ENCODE measurements around the gene SMYD3.
A peak's percentile ranks its signal among the peaks of the same experiment; 100 is the strongest.

Gene SMYD3

DNA sequence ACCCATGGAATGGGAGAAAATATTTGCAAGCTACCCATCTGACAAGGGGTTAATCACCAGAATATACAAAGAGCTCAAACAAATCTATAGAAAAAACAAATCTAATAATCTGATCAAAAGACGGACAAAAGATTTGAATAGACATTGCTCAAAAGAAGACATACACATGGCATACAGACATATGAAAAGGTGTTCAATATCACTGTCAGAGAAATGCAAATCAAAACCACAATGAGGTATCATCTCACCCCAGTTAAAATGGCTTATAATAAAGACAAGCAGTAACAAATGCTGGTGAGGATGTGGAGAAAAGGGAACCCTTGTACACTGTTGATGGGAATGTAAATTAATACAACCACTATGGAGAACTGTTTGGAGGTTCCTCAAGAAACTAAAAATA is 600.9 kb downstream of the SMYD3 start:
- DNase-seq = no peak
- in situ Hi-C loops (cut with MboI; ENCODE audit: low pct_unique_long_range_greater_than_20kb, low sequenced_read_pairs) = no loop called here

DNA sequence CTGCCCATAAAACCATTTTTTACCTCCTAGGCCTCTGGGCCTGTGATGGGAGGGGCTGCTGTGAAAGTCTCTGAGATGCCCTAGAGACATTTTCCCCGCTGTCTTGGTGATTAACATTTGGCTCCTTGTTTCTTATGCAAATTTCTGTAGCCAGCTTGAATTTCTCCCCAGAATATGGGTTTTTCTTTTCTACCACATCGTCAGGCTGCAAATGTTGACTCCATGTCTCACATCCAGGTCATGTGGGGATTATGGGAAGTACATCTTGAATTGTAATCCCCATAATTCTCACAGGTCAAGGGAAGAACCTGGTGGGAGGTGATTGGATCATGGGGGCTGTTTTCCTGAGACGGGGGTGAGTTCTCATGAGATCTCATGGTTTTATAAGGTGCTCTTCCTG is 603.2 kb downstream of the SMYD3 start:
- in situ Hi-C loops (cut with MboI; ENCODE audit: low pct_unique_long_range_greater_than_20kb, low sequenced_read_pairs) = no loop called here
- DNase-seq = no peak

DNA sequence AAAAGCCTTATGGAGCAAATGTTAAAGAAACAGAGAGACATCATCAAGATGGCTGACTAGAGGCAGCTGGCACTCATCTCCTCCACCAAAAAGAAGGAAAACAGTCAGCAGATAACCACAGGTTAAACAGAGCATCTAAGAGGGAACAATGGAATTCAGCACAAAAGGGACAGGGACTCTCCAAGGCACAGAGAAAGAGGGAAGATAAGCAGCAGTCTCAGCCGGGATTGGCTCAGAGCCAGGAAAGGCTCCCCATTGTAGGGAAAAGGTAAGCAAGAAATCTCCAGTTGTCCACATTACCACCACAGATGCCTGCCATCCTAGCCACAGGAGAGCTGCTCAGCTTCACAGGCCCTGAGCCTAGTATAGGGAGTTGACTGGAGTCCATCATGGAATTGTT is 605.5 kb downstream of the SMYD3 start:
- in situ Hi-C loops (cut with MboI; ENCODE audit: low pct_unique_long_range_greater_than_20kb, low sequenced_read_pairs) = no loop called here
- no peak for DNase-seq

DNA sequence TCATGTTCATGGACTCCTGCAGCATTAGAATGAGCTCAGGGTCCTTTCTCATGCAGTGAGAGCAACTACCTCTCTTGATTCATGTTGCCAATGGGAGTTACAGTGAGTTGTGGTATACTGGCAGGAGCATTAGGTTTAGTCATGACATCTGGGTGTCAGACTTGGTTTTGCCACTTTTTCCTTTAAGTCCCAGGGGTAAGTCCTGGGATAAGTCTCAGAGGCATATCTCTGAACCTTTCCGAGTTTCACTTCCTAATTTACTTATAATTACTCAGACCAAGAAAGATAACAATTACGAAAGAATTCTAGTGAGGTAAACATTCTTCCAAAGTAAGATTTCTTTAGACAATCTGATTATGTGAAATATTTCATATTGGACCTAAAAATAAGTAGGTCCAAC is 606.0 kb downstream of the SMYD3 start:
- no peak for DNase-seq
- in situ Hi-C loops (cut with MboI; ENCODE audit: low pct_unique_long_range_greater_than_20kb, low sequenced_read_pairs) = no loop called here

DNA sequence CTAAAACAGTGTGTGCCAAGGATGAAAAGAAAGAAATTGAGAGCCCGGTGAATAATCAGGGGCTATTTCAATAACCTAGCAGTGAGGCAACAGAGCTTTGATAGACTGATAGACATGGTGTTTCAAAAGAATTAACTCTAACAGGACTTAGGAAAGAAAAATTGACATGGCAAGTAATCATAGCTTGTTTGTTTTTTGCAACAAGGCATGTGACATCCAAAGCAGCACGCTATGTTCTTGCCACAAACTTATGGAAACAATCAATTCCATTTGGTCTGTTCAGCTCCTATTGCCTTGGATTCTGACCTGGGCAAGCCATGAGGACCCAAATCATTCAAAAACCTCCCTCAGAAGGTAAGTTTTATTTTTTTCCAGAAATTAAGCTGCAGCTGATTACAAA is 608.5 kb downstream of the SMYD3 start:
- DNase-seq = no peak
- in situ Hi-C loops (cut with MboI; ENCODE audit: low pct_unique_long_range_greater_than_20kb, low sequenced_read_pairs) = no loop called here

DNA sequence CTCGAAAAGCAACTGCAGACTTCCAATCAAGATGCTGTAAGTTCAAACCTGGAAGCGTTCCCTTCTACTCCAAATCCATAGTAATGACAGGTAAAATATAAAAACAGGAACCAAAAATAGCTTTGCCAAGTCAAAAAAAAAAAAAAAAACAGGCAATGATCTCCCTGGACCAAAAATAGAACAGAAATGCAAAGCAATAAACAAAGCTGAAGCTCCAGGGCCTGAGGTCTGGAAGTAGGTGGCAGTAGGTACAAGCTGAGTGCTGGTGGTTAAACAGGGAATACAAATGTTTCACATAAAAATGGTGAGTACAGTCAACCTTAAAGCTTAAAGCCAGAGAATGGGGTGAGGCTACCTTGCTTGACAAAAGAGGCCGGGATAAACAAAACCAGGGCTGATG is 610.8 kb downstream of the SMYD3 start:
- DNase-seq = peak; percentile 14
- in situ Hi-C loops (cut with MboI; ENCODE audit: low pct_unique_long_range_greater_than_20kb, low sequenced_read_pairs) = no loop called here

DNA sequence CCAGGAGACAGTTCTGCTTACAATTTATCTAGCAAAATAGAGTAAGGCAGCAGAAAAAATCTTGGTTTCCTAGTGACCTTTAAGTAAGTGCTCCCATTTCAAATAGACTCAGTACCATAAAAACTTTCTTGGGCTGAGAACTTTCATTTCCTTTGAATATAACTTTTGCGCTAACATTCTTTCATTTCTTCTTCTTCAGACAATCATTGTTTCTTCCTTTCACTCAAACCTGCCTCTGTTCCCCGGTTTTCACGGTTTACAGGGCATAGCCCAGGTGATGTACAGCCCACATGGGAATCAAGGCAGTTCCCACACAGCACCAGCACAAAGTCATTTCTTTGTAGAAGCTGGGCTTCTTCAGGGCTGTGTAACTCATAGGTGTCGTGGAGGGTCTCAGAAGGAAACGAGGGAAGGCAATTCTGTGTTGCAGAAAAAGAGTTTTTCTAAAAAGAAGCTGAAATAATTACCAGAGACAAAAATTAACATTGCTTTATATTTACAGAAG is 611.6 kb downstream of the SMYD3 start:
- in situ Hi-C loops (cut with MboI; ENCODE audit: low pct_unique_long_range_greater_than_20kb, low sequenced_read_pairs) = no loop called here
- DNase-seq = no peak

DNA sequence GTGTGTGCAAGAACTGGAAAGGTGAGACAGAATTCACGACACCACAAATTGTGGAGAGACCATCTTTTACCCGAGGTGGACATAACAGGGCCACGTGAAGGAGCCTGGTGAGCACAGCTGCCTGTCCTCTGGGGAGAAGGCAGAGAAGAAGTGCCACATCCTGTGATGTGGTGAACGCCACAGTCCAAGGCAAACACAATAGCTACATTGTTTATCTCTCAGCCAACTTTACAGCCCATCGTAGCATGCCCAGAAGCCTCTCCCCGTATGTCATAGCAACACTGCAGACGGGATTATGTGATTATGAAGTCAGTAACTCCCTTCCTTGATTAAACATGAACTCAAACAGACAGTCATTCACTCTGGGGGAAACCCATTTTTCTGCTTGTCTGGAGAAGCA is 612.2 kb downstream of the SMYD3 start:
- in situ Hi-C loops (cut with MboI; ENCODE audit: low pct_unique_long_range_greater_than_20kb, low sequenced_read_pairs) = no loop called here
- DNase-seq = no peak

DNA sequence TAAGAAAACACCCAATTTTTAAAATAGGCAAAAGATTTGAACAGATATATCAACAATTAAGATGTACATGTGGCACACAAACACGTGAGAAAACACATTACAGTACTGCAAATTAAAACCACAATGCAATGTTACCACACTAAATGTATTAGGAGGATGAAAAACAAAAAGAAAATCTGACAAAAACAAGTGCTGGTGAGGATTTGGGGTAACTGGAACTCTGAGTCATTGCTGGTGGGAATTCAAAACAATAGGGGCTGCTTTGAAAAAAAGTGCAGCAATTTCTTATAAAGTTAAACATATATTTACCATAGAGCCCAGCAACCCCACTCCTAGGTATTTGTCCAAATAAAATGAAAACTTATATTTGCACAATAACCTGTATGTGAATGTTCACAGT is 614.1 kb downstream of the SMYD3 start:
- in situ Hi-C loops (cut with MboI; ENCODE audit: low pct_unique_long_range_greater_than_20kb, low sequenced_read_pairs) = no loop called here
- no peak for DNase-seq

DNA sequence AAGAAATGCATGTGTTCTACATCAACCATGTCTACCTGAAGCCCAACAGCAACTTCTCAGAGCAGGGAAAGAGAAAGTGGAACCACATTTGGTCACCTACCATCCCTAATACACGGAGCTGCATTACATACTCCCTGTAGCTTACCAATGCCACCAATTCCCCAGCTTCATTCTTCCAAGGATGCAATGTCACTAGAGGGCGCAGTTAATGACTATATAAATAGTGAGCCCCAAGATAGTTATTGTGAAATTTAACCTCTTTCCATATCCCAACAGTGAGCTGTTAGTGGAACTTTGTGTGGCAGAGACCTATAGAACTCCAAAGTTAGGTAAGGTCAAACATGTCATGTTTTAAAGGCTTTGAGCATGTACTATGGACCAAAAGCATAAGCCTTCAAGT is 618.3 kb downstream of the SMYD3 start:
- peak; percentile 45 for DNase-seq
- in situ Hi-C loops (cut with MboI; ENCODE audit: low pct_unique_long_range_greater_than_20kb, low sequenced_read_pairs) = no loop called here

DNA sequence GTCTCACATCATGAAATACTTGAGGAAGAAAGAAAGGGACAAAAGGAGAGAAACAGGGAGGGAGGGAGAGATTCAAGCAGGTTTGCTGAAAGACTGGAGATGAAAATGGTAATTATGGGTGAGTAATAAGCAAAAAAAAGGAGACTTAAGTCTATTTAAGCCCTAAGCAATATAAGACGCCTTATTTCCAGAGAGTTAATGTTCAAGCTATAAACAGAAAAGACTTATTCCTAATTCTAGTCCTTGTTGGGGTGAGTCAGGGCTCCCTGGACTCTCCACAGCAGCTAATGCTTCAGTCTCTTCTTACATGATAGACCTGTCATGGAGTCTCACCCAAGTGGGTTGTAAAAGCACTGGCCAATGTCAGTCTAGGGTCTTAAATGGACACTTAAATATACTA is 619.2 kb downstream of the SMYD3 start:
- DNase-seq = no peak
- in situ Hi-C loops (cut with MboI; ENCODE audit: low pct_unique_long_range_greater_than_20kb, low sequenced_read_pairs) = no loop called here

DNA sequence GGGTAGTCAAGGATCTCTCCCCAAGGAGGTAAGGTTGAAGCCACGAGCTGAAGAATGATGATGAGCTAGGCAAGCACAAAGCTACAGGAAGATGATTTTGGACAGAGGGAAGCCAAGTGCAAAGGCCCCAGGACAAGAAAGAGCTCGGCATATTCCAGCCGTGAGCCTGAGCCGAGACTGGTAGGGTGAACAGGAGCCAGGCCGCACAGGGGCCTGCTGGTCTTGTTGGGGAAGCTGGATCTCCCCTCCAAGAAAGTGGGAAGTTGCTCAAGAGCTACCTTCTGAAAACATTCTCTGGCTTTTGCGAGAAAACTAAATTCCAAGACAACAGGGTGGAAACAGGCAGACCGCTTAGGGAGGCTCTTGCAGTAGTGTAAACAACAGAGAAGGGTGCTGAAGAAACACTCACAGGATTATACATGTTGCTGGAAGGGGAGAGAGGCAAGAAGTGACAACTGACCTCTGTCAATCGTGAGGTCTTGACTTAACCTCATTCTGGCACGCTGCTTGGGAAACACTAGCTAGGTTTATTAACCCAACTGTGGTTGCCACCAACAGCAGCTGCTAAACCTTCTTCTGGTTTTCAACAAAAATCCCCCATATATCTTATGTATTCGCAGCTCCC is 625.2 kb downstream of the SMYD3 start:
- DNase-seq = peak; percentile 14
- in situ Hi-C loops (cut with MboI; ENCODE audit: low pct_unique_long_range_greater_than_20kb, low sequenced_read_pairs) = no loop called here

DNA sequence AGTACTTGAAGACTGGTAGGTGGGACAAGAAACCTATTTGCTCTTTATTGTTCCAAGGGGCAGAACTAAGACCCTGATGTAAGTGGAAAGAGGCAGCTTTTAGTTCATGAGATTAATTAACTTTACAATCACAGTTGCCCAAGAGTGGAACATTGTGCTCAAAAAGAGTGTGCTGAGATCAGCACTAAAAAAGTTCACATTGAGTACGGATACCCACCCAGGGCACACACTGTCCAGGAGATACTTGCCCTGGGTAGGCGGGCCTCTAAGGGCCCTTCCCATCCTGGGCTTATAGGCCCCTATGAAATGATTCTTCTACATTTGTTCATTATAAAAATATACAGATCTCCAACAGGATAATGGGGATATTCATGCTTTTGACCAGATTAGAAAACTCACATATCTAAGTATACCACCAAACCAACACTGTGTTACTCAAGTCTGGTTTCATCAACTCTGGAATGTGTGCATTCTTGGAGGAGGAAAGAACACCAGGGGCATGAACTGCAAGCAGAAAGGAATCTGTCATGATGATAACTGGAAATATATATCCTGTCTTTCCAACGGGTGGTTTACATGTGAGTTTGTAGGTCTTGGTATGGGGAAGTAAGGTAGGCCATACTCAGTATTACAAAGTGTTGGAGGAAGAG is 626.2 kb downstream of the SMYD3 start:
- in situ Hi-C loops (cut with MboI; ENCODE audit: low pct_unique_long_range_greater_than_20kb, low sequenced_read_pairs) = no loop called here

DNA sequence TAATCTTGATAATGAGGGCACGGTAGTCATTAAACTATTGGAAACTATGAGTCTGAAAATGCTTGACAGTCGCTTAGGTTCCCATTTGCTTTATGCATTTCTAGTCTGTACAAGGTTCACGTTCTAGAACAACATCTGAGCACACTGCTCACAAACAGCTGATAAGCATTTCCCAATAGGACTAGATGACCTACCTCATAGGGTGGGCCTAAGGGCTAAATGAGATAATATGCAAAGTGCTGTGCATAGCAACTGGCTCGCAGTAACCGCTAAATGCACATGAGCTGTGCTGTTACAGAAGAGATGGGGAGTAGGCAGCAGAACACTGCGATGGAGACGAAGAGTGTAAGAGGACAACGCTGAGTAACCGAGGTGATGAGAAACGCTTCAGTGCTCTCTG is 628.0 kb downstream of the SMYD3 start:
- in situ Hi-C loops (cut with MboI; ENCODE audit: low pct_unique_long_range_greater_than_20kb, low sequenced_read_pairs) = no loop called here
- no peak for DNase-seq

More for the DNA sequence above, 626.2 kb downstream of the SMYD3 start:
- no peak for DNase-seq

DNA sequence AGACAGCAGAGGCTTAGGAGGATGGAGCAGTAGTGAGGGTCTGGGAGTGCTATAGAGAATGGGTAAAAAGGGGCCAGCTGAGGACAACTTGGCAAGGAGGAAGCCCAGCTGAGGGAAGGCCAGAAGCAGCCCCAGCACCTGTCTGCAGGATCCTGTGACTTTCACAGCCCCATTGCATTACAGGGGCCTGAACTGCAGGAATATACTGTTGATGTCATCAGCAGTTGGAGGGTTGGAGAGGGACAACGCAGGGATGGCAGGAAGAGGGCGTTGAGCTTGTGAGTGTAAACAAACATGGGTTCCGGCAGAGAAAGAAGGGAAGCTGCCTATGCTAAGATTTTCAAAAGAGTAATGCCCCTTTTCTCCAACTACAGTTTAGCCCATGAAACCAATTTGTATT is 628.5 kb downstream of the SMYD3 start:
- in situ Hi-C loops (cut with MboI; ENCODE audit: low pct_unique_long_range_greater_than_20kb, low sequenced_read_pairs) = no loop called here
- no peak for DNase-seq

DNA sequence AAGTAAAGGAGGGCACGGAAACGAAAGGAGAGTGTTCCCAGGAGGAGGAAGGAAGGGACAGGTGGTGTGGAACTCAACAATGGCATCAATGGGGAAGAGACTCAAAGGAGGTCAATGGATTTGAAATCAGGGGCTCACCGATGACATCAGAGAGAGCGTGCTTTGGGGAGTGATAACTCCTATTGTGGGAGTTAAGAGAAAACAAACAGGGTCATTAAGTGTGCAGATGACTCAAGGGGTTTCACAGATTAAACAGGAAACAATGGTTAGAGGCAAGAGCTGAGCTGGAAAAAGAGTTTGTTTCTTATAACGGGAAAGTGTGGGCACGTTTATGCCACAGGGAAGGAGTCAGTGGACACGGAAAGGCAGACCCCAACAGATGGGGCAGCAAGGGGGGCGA is 629.1 kb downstream of the SMYD3 start:
- in situ Hi-C loops (cut with MboI; ENCODE audit: low pct_unique_long_range_greater_than_20kb, low sequenced_read_pairs) = no loop called here
- no peak for DNase-seq

DNA sequence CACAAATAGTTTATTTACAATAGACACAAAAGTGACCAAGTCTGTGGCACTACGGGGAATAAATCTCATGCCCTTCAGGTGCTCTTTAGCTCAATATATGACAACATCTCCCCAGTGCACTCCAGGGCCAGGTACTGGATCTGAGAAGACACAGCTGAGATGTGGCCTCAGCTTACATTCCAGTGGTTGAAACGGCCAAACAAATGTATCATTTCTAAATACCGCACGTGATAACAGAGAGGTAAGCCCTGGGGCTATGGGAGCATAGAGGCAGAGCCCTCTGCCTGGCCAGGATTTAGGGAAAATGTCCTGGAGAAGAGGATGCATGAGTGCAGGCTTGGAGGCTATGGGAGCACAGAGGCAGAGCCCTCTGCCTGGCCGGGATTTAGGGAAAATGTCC is 630.5 kb downstream of the SMYD3 start:
- in situ Hi-C loops (cut with MboI; ENCODE audit: low pct_unique_long_range_greater_than_20kb, low sequenced_read_pairs) = no loop called here
- DNase-seq = no peak

DNA sequence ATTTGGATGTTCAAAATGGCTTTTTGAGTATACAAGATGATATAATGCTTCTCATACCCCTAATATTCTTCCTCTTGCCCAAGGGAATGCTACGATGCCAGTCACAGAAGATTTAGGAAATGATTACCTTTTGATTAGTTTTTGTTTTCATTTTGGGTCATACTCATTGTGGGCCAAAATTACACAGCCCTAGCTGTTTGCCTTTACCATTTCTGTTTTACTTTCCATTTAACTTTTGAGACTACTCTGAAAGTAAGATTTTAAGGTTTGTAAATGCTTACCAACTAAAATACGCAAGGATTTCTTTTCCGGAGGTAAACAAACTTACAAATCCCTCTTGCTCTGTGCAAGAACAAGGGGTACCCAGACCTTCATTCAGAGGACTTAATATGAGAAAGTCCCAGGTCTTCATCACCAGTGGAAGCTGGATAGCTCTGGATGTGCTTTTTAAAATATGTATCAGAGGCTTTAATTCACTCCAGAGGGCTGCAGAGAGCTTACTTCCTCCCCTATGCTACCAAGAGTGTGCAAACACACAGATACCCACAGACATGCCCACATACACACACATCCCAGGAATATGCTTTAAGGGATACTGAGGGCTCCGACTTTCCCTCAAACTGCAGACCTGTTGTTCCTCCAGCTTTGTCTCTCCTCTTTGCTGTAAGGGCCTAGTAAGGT is 631.4 kb downstream of the SMYD3 start:
- no peak for DNase-seq
- in situ Hi-C loops (cut with MboI; ENCODE audit: low pct_unique_long_range_greater_than_20kb, low sequenced_read_pairs) = no loop called here

DNA sequence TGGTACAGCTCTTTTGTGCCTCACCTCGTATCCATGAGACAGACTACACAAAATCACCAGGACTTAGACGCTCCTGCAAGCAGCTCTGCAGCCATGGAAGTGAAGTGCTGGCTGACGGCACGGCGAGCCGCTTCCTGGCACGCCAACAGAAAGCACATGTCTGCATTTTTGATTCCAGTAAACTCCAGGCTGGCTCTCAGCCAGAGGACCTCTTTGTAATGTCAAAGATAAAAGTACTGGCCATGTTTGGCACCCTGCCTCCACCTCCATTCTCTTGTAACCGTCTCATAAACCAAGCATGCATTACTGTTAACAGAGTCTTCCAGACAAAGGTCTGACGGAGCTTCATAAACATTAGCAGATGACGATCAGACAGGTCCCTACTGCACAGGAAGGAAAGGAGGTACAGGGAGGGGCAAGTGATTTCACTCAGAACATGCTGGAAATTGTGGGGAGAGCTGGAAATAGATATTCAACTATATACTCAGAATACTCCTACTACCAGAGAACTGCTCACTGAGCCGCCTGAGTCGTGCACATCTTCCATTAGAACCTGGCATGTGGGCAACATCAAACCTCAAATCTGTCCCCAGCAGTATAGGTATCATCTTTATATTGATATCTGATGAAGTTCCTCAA is 632.0 kb downstream of the SMYD3 start:
- in situ Hi-C loops (cut with MboI; ENCODE audit: low pct_unique_long_range_greater_than_20kb, low sequenced_read_pairs) = no loop called here
- DNase-seq = no peak

All from KBM-7 (cell line).